A549 (cell line): Measurements from ENCODE around the gene SIRT2. TPM values are rescaled to one million over a fixed set of nuclear protein-coding genes. Genes with fewer than 3 reads are reported as not detected.

ENCODE experiments used
- ATAC-seq, 2 experiments: fragments of 200-7000 bp in 1 of 2; fragments of >200 bp in 1 of 2; cut with Nextera tagmentation in 1 of 2; cut with Tn5 transposase in 1 of 2; 3 replicates each; pipeline versions ENCODE4 v1.8.0 to v1.9.1; 2018 to 2020; ENCODE audit warnings: mild to moderate bottlenecking in 1 of 2, moderate library complexity in 1 of 2
- CTCF ChIA-PET: fragments of 300-600 bp; sonication (Branson Sonifier 250); formaldehyde crosslinking; extraction: SDS; loops from one replicate; lab custom pipeline; 2021; ENCODE audit warnings: antibody characterized with exemption, inconsistent platforms; lab: Yijun Ruan, JAX
- POLR2A ChIA-PET: fragments of 350-600 bp; formaldehyde crosslinking; extraction: SDS; loops from one replicate; lab custom pipeline; 2021; ENCODE audit warnings: antibody characterized with exemption, inconsistent platforms; lab: Yijun Ruan, JAX
- DNase-seq, 2 experiments: peaks; one replicate each; pipeline versions ENCODE4 v3.0.0 to v3.0.0-alpha.2; 2011 to 2016; ENCODE audit warnings: low read depth in 1 of 2, low spot score in 1 of 2
- FAIRE-seq: peaks from 2 replicates; lab custom pipeline; 2011; peaks lifted over from hg19 to GRCh38; lab: Jason Lieb, UNC
- H3K27ac ChIP-seq, 2 experiments: fragments of >200 bp; sonication (Bioruptor Twin); formaldehyde crosslinking; 3 replicates each; pipeline ENCODE4 v1.5.1; 2016 to 2017
- H3K4me1 ChIP-seq: fragments of >200 bp; sonication (Bioruptor Twin); formaldehyde crosslinking; 3 replicates; pipeline ENCODE4 v1.6.1; 2016
- H3K4me2 ChIP-seq: fragments of >200 bp; sonication (Bioruptor Twin); formaldehyde crosslinking; 3 replicates; pipeline ENCODE4 v1.6.1; 2016
- H3K4me3 ChIP-seq: fragments of >200 bp; sonication (Bioruptor Twin); formaldehyde crosslinking; 3 replicates; pipeline ENCODE4 v1.5.1; 2016
- H3K9me3 ChIP-seq: fragments of >200 bp; sonication (Bioruptor Twin); formaldehyde crosslinking; 3 replicates; pipeline ENCODE4 v1.6.1; 2016
- CHD2 ChIP-seq: fragments of 150-350 bp; IDR thresholded peaks from 2 replicates; pipeline ENCODE4 v1.6.1; 2014; ENCODE audit warnings: low read length; ENCODE audit not compliant: partially characterized antibody
- E2F6 ChIP-seq: IDR thresholded peaks from 2 replicates; pipeline ENCODE4 v1.6.1; 2012; ENCODE audit warnings: low read depth, borderline replicate concordance
- EP300 ChIP-seq, 2 experiments: fragments of >200 bp; sonication (Bioruptor Twin); formaldehyde crosslinking; IDR thresholded peaks; 2 replicates in 1 of 2; 3 replicates in 1 of 2; pipeline ENCODE4 v1.6.1; 2016 to 2017
- ESRRA ChIP-seq: fragments of 150-350 bp; IDR thresholded peaks from 2 replicates; pipeline ENCODE4 v1.6.1; 2014; ENCODE audit warnings: mild to moderate bottlenecking, low read length, borderline replicate concordance
- FOXS1 ChIP-seq: fragments of 250-450 bp; sonication (Bioruptor Pico); IDR thresholded peaks from 2 replicates; pipeline ENCODE4 v1.5.0; 2020; ENCODE audit warnings: mild to moderate bottlenecking, moderate library complexity
- HES2 ChIP-seq: fragments of >200 bp; sonication (Bioruptor Twin); formaldehyde crosslinking; IDR thresholded peaks from 2 replicates; pipeline ENCODE4 v1.6.1; 2016
- KDM1A ChIP-seq: fragments of 200-600 bp; sonication (generic); IDR thresholded peaks from 2 replicates; pipeline ENCODE4 v1.6.1; 2016; ENCODE audit warnings: low read depth, mild to moderate bottlenecking
- MAZ ChIP-seq: fragments of 150-350 bp; IDR thresholded peaks from 2 replicates; pipeline ENCODE4 v1.6.1; 2014; ENCODE audit warnings: antibody characterized with exemption, low read depth, low read length, borderline replicate concordance
- MYC ChIP-seq: IDR thresholded peaks from 2 replicates; pipeline ENCODE4 v1.6.1; 2012; ENCODE audit warnings: mild to moderate bottlenecking, inconsistent platforms, low read length, improper control_type of control experiment, borderline replicate concordance
- POLR2AphosphoS2 ChIP-seq: conservative IDR thresholded peaks from 2 replicates; pipeline ENCODE4 v1.6.1; 2012; ENCODE audit warnings: low read length, improper control_type of control experiment, inconsistent platforms
- RAD21 ChIP-seq, 2 experiments: fragments of >200 bp in 1 of 2; sonication (Bioruptor Twin) in 1 of 2; formaldehyde crosslinking in 1 of 2; IDR thresholded peaks in 1 of 2; conservative IDR thresholded peaks in 1 of 2; 2 replicates in 1 of 2; 3 replicates in 1 of 2; pipeline ENCODE4 v1.6.1; 2012 to 2018; ENCODE audit warnings: inconsistent platforms in 1 of 2
- RARB ChIP-seq: fragments of 250-450 bp; sonication (Bioruptor Pico); IDR thresholded peaks from 2 replicates; pipeline ENCODE4 v1.8.0; 2021; ENCODE audit warnings: mild to moderate bottlenecking, moderate library complexity
- REST ChIP-seq: fragments of 200-600 bp; sonication (generic); IDR thresholded peaks from 2 replicates; pipeline ENCODE4 v1.6.1; 2016; ENCODE audit warnings: antibody characterized with exemption, mild to moderate bottlenecking, moderate library complexity
- RFX5 ChIP-seq: fragments of 450-650 bp; IDR thresholded peaks from 2 replicates; pipeline ENCODE4 v1.7.1; 2014; ENCODE audit warnings: antibody characterized with exemption, mild to moderate bottlenecking, moderate library complexity
- USF2 ChIP-seq: fragments of 450-650 bp; IDR thresholded peaks from 2 replicates; pipeline ENCODE4 v1.6.1; 2014; ENCODE audit warnings: antibody characterized with exemption
- ZFP36 ChIP-seq: fragments of 450-650 bp; IDR thresholded peaks from 2 replicates; pipeline ENCODE4 v1.6.1; 2014; ENCODE audit warnings: borderline replicate concordance; ENCODE audit not compliant: partially characterized antibody
- ZSCAN20 ChIP-seq: fragments of 250-450 bp; sonication (Bioruptor Pico); IDR thresholded peaks from 2 replicates; pipeline ENCODE4 v1.8.0; 2022; ENCODE audit warnings: mild to moderate bottlenecking, moderate library complexity
- WGBS: methylation state at CpG from one replicate; pipeline ENCODE4 v1.1.6; 2017; ENCODE audit errors: missing lambda C conversion rate; 5-methylcytosine and 5-hydroxymethylcytosine counted together
- polyA plus RNA-seq, 4 experiments: library from polyadenylated mRNA; depleted of rRNA in 3 of 4; stranded (reverse); fragments of >200 nt; fragmentation: RNase III in 1 of 4; extraction: RNeasy Plus Mini Kit Qiagen cat#74134 plus additional on column Dnase treatment in 1 of 4; gene quantifications; 2 replicates in 3 of 4; 3 replicates in 1 of 4; pipeline ENCODE4 v1.2.3, GENCODE V29; 2011 to 2017

The SIRT2 gene
- polyA plus RNA-seq, 2 of the 4 experiments (the other 2 are of a cell fraction) = 28.6 to 30.4 TPM

- Histone ChIP-seq H3K9me3 (no peaks in the 10 kb centered on the region), H3K4me3 (no peak overlapping the region), H3K4me1 (no peaks in the 10 kb centered on the region), H3K27ac (no peak overlapping the region), H3K4me2 (no peak overlapping the region)
- 89% methylated on average over 11 of the region's 11 CpGs for WGBS
- peak in 1 of 2 experiments; percentile 51 for DNase-seq
- peak; percentile 18 to 30; a peak in 4 of 6 replicates for ATAC-seq
- TF ChIP-seq REST (peak; percentile 47; the same call in 1 of the 2 replicates), HES2 (no peak), ZFP36 (peak; percentile 94)
- ChIA-PET POLR2A (interaction anchor here (0.8 to 1.0 kb wide), 2 partner anchors 10 to 16 kb away, joined by 3 to 6 read pairs; partner anchors contain the start of genes MRPS12 and SARS2), CTCF (interaction anchor here (0.8 to 18.6 kb wide), 13 partner anchors 10 to 465 kb away, joined by 3 to 245 read pairs (median 4); partner anchors contain the start of genes FBXO17, MRPS12 and SARS2)
- no peak for FAIRE-seq
Measured at GRCh38 chr19:38946229-38947010, 47.0 kb upstream of the SIRT2 start.

GRCh38 chr19:38945562-38946228, 46.3 kb upstream of the SIRT2 start:
- CTCF ChIA-PET = interaction anchor here (0.8 to 18.6 kb wide), 12 partner anchors 11 to 452 kb away, joined by 3 to 245 read pairs (median 4); partner anchors contain the start of genes FBXO17, MRPS12 and SARS2
- FAIRE-seq = no peak
- peak; percentile 41 to 50 for ATAC-seq
- Histone ChIP-seq H3K9me3 (no peaks in the 10 kb centered on the region), H3K4me3 (no peak overlapping the region), H3K4me1 (no peaks in the 10 kb centered on the region), H3K27ac (no peak overlapping the region), H3K4me2 (no peak overlapping the region)
- POLR2A ChIA-PET = interaction anchor here (0.8 to 1.0 kb wide), 2 partner anchors 10 to 15 kb away, joined by 3 to 6 read pairs; partner anchors contain the start of genes MRPS12 and SARS2
- TF ChIP-seq POLR2AphosphoS2 (no peak), EP300 (IDR thresholded peaks at IDR 0.05) (no peak)
- no peak for DNase-seq
- 81% methylated on average over 3 of the region's 3 CpGs for WGBS

- FAIRE-seq (no peak), DNase-seq (peak in 1 of 2 experiments; percentile 63), ATAC-seq (peak; percentile 30 to 31)
- H3K27ac ChIP-seq = no peak overlapping the region
- no peak overlapping the region for H3K4me2 ChIP-seq
- H3K9me3 ChIP-seq = no peaks in the 10 kb centered on the region
- TF ChIP-seq RAD21 (conservative IDR thresholded peaks at IDR 0.05 in 1 of 2, IDR thresholded peaks at IDR 0.05 in 1 of 2) (no peak), ESRRA (no peak), USF2 (no peak), RARB (no peak), KDM1A (no peak), CHD2 (no peak), E2F6 (no peak), FOXS1 (CRISPR knock-in tag) (no peak), ZSCAN20 (CRISPR knock-in tag) (no peak), MAZ (no peak), RFX5 (no peak), MYC (no peak)
- H3K4me1 ChIP-seq = no peaks in the 10 kb centered on the region
- ChIA-PET CTCF (interaction anchor here (1.0 to 3.1 kb wide), 10 partner anchors 9 to 417 kb away, joined by 3 to 23 read pairs (median 4); partner anchors contain the start of genes MRPS12 and SARS2), POLR2A (interaction anchor here (1.9 kb wide), 1 partner anchor 14 kb away, joined by 7 read pairs; the partner anchor contains the start of genes MRPS12 and SARS2)
- H3K4me3 ChIP-seq = no peak overlapping the region
- WGBS = 96% methylated on average over 11 of the region's 12 CpGs
Measured at GRCh38 chr19:38944981-38945506, 45.6 kb upstream of the SIRT2 start.
